ENCODE measurements around the gene RALB. TPM values are rescaled to one million over a fixed set of nuclear protein-coding genes. Genes with fewer than 3 reads are reported as not detected.

Gene RALB
- total RNA-seq, 6 experiments from 2014 or later = 60.1 to 72.5 (median 69.2) TPM

DNA sequence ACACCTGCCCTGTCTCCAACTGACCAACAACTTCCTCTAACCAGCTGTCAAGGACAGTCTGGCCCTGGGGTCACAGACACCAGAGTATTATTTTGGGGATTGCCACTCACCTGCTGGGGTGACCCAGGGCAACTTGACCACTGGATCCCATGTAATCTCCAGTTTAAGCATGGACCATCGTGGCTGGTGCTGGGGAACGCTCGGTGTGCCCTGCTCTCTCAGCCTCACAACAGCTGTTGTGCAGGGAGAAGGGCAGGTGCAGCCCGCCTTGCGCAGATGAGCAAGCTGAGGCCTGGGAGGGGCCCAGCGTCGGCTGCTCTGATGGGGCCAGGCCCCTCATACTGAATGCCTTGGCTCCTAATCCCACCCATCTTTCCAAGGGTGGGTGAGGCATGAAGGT, 72.3 kb downstream of the RALB start:
- Mint-ChIP-seq H3K4me3 (no peak overlapping the region), H3K4me1 (ENCODE audit: low read depth) (no peaks in the 10 kb centered on the region), H3K27ac (no peak overlapping the region), H3K27me3 (ENCODE audit: insufficient read depth) (peaks cover 49% of the 10 kb centered on the region), H3K36me3 (ENCODE audit: low read depth) (no peaks in the 10 kb centered on the region), H3K9me3 (no peaks in the 10 kb centered on the region)
- DNase-seq = no peak
- TF ChIP-seq, protein P1, sequence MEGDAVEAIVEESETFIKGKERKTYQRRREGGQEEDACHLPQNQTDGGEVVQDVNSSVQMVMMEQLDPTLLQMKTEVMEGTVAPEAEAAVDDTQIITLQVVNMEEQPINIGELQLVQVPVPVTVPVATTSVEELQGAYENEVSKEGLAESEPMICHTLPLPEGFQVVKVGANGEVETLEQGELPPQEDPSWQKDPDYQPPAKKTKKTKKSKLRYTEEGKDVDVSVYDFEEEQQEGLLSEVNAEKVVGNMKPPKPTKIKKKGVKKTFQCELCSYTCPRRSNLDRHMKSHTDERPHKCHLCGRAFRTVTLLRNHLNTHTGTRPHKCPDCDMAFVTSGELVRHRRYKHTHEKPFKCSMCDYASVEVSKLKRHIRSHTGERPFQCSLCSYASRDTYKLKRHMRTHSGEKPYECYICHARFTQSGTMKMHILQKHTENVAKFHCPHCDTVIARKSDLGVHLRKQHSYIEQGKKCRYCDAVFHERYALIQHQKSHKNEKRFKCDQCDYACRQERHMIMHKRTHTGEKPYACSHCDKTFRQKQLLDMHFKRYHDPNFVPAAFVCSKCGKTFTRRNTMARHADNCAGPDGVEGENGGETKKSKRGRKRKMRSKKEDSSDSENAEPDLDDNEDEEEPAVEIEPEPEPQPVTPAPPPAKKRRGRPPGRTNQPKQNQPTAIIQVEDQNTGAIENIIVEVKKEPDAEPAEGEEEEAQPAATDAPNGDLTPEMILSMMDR (IDR thresholded peaks at IDR 0.05) = no peak

GRCh38 chr2:120326066-120326465, 73.4 kb downstream of the RALB start:
- Mint-ChIP-seq H3K27me3 (ENCODE audit: insufficient read depth) (peaks cover 53% of the 10 kb centered on the region), H3K36me3 (ENCODE audit: low read depth) (no peaks in the 10 kb centered on the region), H3K4me1 (ENCODE audit: low read depth) (no peaks in the 10 kb centered on the region), H3K4me3 (no peak overlapping the region), H3K27ac (no peak overlapping the region), H3K9me3 (no peaks in the 10 kb centered on the region)
- TF ChIP-seq, protein P1 (IDR thresholded peaks at IDR 0.05) = no peak
- DNase-seq = no peak

- Mint-ChIP-seq H3K4me3 (no peak overlapping the region), H3K9me3 (peaks cover 7% of the 10 kb centered on the region), H3K4me1 (ENCODE audit: low read depth) (no peaks in the 10 kb centered on the region), H3K36me3 (ENCODE audit: low read depth) (peaks cover 11% of the 10 kb centered on the region; the same call in 1 of the 2 replicates), H3K27me3 (ENCODE audit: insufficient read depth) (peaks cover 61% of the 10 kb centered on the region), H3K27ac (no peak overlapping the region)
- TF ChIP-seq, protein P1 (IDR thresholded peaks at IDR 0.05) = no peak
- no peak for DNase-seq
These were observed 78.5 kb downstream of the RALB start for GRCh38 chr2:120330946-120331822.

- Mint-ChIP-seq H3K36me3 (ENCODE audit: low read depth) (peaks cover 11% of the 10 kb centered on the region; the same call in 1 of the 2 replicates), H3K4me3 (no peak overlapping the region), H3K4me1 (ENCODE audit: low read depth) (no peaks in the 10 kb centered on the region), H3K9me3 (peaks cover 7% of the 10 kb centered on the region), H3K27ac (no peak overlapping the region), H3K27me3 (ENCODE audit: insufficient read depth) (peaks cover 65% of the 10 kb centered on the region)
- TF ChIP-seq, protein P1 (IDR thresholded peaks at IDR 0.05) = no peak
- no peak for DNase-seq
These were observed 79.3 kb downstream of the RALB start for GRCh38 chr2:120331903-120332302.

DNA sequence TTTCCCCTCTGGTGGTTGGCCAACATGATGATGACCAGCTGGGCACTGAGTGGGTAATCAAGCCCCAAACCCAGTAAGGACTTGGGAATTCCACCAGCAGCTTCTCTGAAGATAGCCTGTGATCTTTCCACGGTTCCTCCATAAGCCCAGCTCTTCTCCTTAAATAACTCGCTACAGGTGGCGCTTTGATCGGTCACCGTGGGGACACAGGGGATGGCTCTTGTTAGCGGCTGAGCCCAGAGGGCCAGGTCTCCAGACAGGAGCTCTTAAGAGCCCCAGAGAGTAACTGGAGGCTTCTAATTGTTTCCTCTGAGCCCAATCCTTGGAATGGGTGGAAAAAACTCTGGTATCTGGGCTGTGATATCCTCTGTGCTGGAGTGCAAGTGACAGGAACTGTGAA, 79.7 kb downstream of the RALB start:
- Mint-ChIP-seq H3K36me3 (ENCODE audit: low read depth) (peaks cover 11% of the 10 kb centered on the region; the same call in 1 of the 2 replicates), H3K4me3 (no peak overlapping the region), H3K4me1 (ENCODE audit: low read depth) (no peaks in the 10 kb centered on the region), H3K27ac (no peak overlapping the region), H3K27me3 (ENCODE audit: insufficient read depth) (peaks cover 63% of the 10 kb centered on the region), H3K9me3 (peaks cover 7% of the 10 kb centered on the region)
- TF ChIP-seq, protein P1 (IDR thresholded peaks at IDR 0.05) = no peak
- DNase-seq = no peak

All from HFFc6 (cell line).